ENCODE results near the gene MFSD8. TPM values are rescaled to one million over a fixed set of nuclear protein-coding genes. Genes with fewer than 3 reads are reported as not detected.

The MFSD8 gene
- total RNA-seq, 2 experiments from 2014 or later: 13.0 to 15.3 TPM

DNA sequence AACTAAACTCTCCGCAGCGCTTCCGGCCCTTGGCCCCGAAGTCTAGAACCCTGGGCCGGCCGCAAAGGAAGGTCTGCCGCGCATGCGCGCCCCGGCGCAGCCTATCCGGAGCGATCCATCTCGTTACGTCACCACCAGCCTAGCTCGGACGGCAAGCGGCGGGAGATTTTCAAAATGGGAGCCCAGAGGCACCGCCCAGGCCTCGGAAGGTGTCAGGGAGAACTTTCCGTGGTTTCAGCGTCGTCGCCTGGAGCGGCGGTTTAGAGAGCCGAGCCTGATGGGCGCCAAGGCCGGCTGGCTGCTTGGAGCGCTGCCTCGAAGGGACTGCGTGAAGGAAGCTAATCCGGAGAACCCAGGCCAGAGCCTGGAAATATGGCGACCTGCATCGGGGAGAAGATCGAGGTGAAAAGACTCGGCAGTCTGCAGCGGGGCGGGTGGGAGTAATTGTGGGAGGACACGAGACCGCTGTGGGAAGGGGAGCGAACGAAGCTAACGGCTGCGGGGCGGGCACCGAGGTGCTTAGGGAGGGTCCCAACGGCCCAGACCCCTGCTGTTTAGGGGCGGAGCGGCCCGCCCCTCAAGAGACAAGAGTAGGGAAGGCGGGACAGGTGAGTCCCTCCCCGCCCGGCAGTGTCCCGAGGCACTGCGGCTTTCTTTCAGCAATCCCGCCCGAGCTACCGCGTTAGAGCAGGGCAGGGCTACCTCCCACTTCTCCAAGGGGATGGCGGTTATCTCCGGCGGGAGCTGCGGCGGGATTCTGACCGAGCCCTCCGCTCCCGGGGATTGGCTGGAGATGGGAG, 84.0 kb downstream of the MFSD8 start, which contains the start of gene PLK4:
PLK4 (plus strand) TSS at position 131 of the 800 bp plus-strand sequence; CDS start at position 373, 242 bp downstream.
- peak within 1 kb of the TSS; percentile 98 for H3K27ac Mint-ChIP-seq
- peaks cover 2% of the 10 kb centered on the region for H3K27me3 Mint-ChIP-seq
- peaks cover 14% of the 10 kb centered on the region for H3K4me1 Mint-ChIP-seq (ENCODE audit: low read depth)
- peak within 1 kb of the TSS; percentile 95 for H3K4me3 Mint-ChIP-seq
- peak; percentile 97 for DNase-seq
- peaks cover 31% of the 10 kb centered on the region for H3K36me3 Mint-ChIP-seq
- CTCF ChIA-PET: interaction anchor here (0.6 kb wide), 1 partner anchor 638 kb away, joined by 3 read pairs; no protein-coding TSS in a partner anchor
- no peaks in the 10 kb centered on the region for H3K9me3 Mint-ChIP-seq
- intact Hi-C loops (cut with micrococcal nuclease): loop anchor here (1.0 to 10.0 kb wide), 8 partner anchors 84 to 1212 kb away; partner anchors contain the start of genes ABHD18, HSPA4L, LARP1B and MFSD8
- POLR2A ChIA-PET: interaction anchor here (1.6 to 1.8 kb wide), 3 partner anchors 84 to 405 kb away, joined by 3 to 20 read pairs (median 10); partner anchors contain the start of genes ABHD18, LARP1B and MFSD8

DNA sequence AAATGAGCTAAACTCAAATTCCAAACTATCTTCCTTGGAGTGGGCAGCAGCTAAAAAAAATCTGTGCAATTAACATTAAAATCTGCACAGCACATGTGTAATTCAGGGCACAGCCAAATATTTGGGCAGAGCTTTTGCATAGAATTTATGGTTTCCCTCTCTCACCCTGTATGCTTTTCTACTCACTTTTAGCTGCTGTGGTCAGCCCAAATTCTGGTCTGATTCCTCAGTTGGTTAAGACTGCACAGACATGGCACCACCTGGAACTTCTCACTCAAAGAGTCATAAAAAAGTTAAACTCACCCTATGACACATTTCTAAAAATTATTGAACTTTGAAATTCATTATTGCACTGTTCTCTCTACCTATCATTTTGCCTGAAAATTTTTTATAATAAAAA, 89.2 kb downstream of the MFSD8 start:
- H3K27ac Mint-ChIP-seq: no peak overlapping the region
- H3K4me1 Mint-ChIP-seq (ENCODE audit: low read depth): peaks cover 3% of the 10 kb centered on the region
- peaks cover 7% of the 10 kb centered on the region for H3K36me3 Mint-ChIP-seq
- no peak overlapping the region for H3K4me3 Mint-ChIP-seq
- ChIA-PET POLR2A (no interaction called here), CTCF (no interaction called here)
- no peak for DNase-seq
- intact Hi-C loops (cut with micrococcal nuclease): no loop called here
- no peaks in the 10 kb centered on the region for H3K9me3 Mint-ChIP-seq
- H3K27me3 Mint-ChIP-seq: peaks cover 2% of the 10 kb centered on the region

DNA sequence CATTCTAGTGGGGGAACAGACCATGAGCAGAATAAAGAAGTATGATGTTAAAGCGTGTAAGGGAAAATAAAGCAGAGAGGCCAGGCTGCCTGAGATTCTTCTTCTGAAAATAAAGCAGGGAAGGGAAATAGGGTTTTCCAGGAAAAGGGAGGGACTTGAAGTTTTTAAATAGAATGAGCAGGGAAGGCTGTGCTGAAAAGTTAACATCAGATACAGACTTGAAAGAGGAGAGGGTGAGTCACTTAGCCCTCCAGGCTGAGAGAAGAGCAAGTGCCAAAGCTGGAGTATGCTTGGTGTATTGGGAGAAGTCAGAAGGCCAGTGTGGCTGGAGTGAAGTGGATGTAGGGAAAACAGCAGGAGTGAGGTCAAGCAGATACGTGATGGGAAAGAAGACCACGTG, 94.3 kb downstream of the MFSD8 start:
- DNase-seq: no peak
- H3K4me3 Mint-ChIP-seq: no peak overlapping the region
- H3K27me3 Mint-ChIP-seq: no peaks in the 10 kb centered on the region
- intact Hi-C loops (cut with micrococcal nuclease): no loop called here
- POLR2A ChIA-PET: no interaction called here
- CTCF ChIA-PET: no interaction called here
- H3K36me3 Mint-ChIP-seq: peaks cover 3% of the 10 kb centered on the region
- H3K4me1 Mint-ChIP-seq (ENCODE audit: low read depth): no peaks in the 10 kb centered on the region
- no peaks in the 10 kb centered on the region for H3K9me3 Mint-ChIP-seq
- H3K27ac Mint-ChIP-seq: no peak overlapping the region

DNA sequence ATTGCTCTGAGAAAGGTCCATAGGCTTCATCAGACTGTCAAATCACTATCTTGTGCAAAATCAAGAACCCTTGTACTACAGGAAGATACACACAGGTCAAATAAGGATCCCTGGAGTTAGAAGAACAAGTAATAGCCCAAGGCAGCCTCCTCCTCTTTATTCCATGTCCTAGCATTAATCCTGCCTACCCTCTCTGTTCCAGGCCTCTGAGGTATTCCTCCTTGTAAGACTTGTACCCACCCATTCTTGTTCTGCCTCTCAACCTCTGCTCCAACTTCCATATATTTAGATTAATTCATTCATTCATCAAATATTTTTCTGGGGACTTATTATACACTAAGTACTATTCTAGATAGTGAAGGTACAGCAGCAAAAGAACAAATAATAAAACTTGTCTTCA, 94.7 kb downstream of the MFSD8 start:
- intact Hi-C loops (cut with micrococcal nuclease): no loop called here
- no peak overlapping the region for H3K4me3 Mint-ChIP-seq
- no peak for DNase-seq
- no peaks in the 10 kb centered on the region for H3K27me3 Mint-ChIP-seq
- no peaks in the 10 kb centered on the region for H3K4me1 Mint-ChIP-seq (ENCODE audit: low read depth)
- H3K36me3 Mint-ChIP-seq: peaks cover under 1% of the 10 kb centered on the region
- no peaks in the 10 kb centered on the region for H3K9me3 Mint-ChIP-seq
- POLR2A ChIA-PET: no interaction called here
- H3K27ac Mint-ChIP-seq: no peak overlapping the region
- CTCF ChIA-PET: no interaction called here

DNA sequence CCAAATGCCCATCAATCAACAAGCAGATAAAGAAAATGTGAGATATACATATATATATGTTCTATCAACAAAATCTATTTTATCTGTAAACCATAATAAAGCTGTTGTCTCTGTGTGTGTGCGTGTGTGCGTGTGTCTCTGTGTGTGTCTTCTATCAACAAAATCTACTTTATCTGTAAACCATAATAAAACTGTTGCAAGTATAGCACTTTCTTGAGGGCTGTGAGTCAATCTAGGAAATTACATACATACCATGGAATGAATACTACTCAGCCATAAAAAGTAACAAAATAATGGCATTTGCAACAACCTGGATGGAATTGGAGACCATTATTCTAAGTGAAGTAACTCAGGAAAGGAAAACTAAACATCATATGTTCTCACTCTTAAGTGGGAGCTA, 96.8 kb downstream of the MFSD8 start:
- peaks cover 1% of the 10 kb centered on the region for H3K36me3 Mint-ChIP-seq
- intact Hi-C loops (cut with micrococcal nuclease): no loop called here
- H3K4me1 Mint-ChIP-seq (ENCODE audit: low read depth): no peaks in the 10 kb centered on the region
- DNase-seq: no peak
- H3K9me3 Mint-ChIP-seq: peaks cover 2% of the 10 kb centered on the region
- no peaks in the 10 kb centered on the region for H3K27me3 Mint-ChIP-seq
- H3K27ac Mint-ChIP-seq: no peak overlapping the region
- CTCF ChIA-PET: interaction anchor here (0.6 kb wide), 1 partner anchor 43 kb away, joined by 3 read pairs; no protein-coding TSS in a partner anchor
- H3K4me3 Mint-ChIP-seq: no peak overlapping the region
- POLR2A ChIA-PET: no interaction called here

Other genes with a start within 250 kb of the MFSD8 start
- not detected for gene SLC25A31, start 234.8 kb downstream of the MFSD8 start, total RNA-seq
- 1 to 10 TPM; 1.9 to 3.0 TPM for gene HSPA4L, start 182.9 kb downstream of the MFSD8 start, total RNA-seq
- gene PLK4, start 84.3 kb downstream of the MFSD8 start, total RNA-seq: 10 to 100 TPM; 43.5 to 45.6 TPM
- 10 to 100 TPM; 17.3 to 18.9 TPM for gene ABHD18, start 233 bp upstream of the MFSD8 start, total RNA-seq
- 10 to 100 TPM; 23.5 to 25.5 TPM for gene LARP1B, start 96.1 kb upstream of the MFSD8 start, total RNA-seq